Measurements from ENCODE around the gene ARHGEF40. TPM values are rescaled to one million over a fixed set of nuclear protein-coding genes. Genes with fewer than 3 reads are reported as not detected.
"Not testable (repeated sequence)": the region's sequence is repeated elsewhere in the genome, so short reads cannot be mapped to it uniquely, and the experiment has no call there.

Gene ARHGEF40
- polyA plus RNA-seq, 1 donor from 2014 or later, result not detected

DNA sequence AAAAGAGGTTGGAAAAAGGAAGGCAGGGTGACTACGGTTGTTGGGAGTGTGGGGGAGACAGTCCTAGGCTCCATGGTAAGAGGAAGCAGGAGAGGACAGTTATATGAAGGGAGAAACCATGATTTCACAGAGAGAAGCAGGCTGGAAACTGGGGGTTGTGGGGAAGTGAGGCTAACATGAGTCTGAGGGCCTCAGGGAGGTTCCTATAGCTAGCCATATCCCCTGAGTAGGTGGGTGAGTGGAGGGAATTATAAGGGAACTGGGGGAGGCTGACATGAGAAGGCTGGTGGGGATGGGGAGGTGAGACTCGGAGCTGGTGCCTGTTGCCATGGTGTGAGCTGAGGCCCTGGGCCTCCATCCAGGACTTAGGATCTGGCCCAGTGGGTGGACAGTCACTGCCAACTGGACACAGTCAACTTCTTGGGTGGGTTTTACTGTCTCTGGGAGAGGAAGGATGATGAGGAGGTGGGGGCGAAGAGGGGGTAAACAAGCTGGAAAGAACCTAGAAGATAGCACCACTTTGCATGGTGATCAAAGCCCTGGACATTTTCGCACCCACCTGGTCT is 36.9 kb upstream of the ARHGEF40 start:
- Mint-ChIP-seq H3K27me3 (peaks cover 8% of the 10 kb centered on the region), H3K27ac (no peak overlapping the region), H3K4me1 (peaks cover 0 to 2% (median 0%) of the 10 kb centered on the region in 3 donors)

DNA sequence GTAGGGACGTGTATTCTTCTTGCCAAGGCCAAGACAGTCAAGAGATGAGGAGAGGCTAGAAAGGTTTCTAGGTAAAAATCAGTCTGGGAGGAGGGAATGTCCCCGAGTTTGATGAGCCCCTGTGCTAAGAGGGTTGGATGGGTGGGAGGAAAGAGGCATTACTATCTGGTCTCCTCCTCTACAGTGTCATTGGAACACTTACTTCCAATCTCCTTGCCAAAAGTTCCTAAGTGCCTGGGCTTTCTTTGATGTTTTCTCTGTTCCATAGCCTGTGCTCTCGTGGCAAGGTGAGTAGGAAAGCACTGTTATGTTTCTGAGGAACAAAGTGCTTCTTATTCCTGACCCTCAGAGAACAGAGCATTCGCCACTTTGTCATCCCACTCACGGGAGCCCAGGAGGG is 35.4 kb upstream of the ARHGEF40 start, which contains the start of gene RNASE13:
TSS of gene RNASE13 (minus strand) at position 101 of the 400 bp plus-strand sequence. CDS start 519 bp downstream, outside the sequence.
- Mint-ChIP-seq H3K36me3 (no peaks in the 10 kb centered on the region), H3K27me3 (peaks cover 8% of the 10 kb centered on the region), H3K4me1 (peaks cover 0 to 2% (median 0%) of the 10 kb centered on the region in 3 donors), H3K4me3 (no peak within 1 kb of the TSS), H3K9me3 (no peaks in the 10 kb centered on the region), H3K27ac (no peak within 1 kb of the TSS)

More for the DNA sequence above, 36.9 kb upstream of the ARHGEF40 start:
- Mint-ChIP-seq H3K36me3 (no peaks in the 10 kb centered on the region), H3K9me3 (no peaks in the 10 kb centered on the region), H3K4me3 (no peak overlapping the region)

GRCh38 chr14:21036751-21037150 is 33.4 kb upstream of the ARHGEF40 start:
- H3K4me1 Mint-ChIP-seq, result peaks cover 0 to 2% (median 0%) of the 10 kb centered on the region in 3 donors
- H3K4me3 Mint-ChIP-seq, result no peak overlapping the region
- peaks cover 10% of the 10 kb centered on the region for H3K27me3 Mint-ChIP-seq
- H3K9me3 Mint-ChIP-seq, result no peaks in the 10 kb centered on the region
- H3K27ac Mint-ChIP-seq, result no peak overlapping the region
- no peaks in the 10 kb centered on the region for H3K36me3 Mint-ChIP-seq

- H3K9me3 Mint-ChIP-seq, result no peaks in the 10 kb centered on the region
- peaks cover 10% of the 10 kb centered on the region for H3K27me3 Mint-ChIP-seq
- no peak overlapping the region for H3K4me3 Mint-ChIP-seq
- peaks cover 0 to 2% (median 0%) of the 10 kb centered on the region in 3 donors for H3K4me1 Mint-ChIP-seq
- no peaks in the 10 kb centered on the region for H3K36me3 Mint-ChIP-seq
- H3K27ac Mint-ChIP-seq, result no peak overlapping the region
Observed at GRCh38 chr14:21037156-21037555, 32.9 kb upstream of the ARHGEF40 start.

DNA sequence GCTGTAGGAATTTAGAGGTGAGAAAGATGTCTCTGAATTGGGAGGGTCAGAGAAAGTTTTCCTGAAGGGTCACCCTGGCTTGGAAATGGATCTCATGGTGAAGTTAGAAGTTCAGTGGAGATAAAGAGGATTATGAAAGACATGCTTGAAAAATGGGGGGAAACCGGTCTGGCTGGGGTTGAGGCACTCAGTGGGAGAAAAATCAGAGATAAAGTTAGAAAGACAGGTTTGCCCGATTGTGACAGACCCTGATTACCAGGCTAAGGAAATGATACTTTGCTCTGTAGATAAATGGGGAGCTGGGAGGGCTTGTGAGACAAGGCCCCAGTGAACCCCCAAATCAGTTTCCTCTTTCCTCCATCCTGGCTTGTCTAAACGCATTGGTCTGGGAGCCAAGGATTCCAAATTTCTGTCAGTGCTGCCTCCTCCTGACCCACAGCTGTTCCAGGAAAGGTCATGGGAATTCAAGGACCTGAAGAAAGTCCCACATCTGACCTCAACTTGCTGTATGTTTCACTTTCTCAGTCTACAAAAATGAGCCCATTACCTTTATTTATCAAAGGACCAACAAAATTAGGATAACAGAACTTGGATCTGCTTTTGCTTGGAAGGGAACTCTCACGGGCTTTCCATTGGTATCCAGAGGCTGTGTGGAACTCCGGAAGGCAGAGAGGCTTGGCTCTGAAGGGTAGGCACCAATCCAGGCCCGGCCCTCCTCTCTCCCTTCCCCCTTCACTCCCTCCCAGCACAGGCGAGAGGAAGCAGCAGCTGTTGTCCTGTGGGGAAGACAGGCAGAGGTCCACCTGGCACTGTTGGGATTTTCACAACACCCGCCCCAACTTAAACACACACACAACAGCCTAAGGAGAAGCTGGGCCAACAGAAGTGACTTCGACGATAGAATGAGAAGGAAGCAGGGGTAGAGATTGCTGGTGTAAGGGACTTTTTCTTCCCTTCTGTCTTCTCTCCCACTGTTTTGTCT is 31.4 kb upstream of the ARHGEF40 start:
- peaks cover 3% of the 10 kb centered on the region for H3K36me3 Mint-ChIP-seq
- H3K27ac Mint-ChIP-seq, result no peak overlapping the region
- peaks cover 6% of the 10 kb centered on the region for H3K27me3 Mint-ChIP-seq
- peaks cover 0 to 2% (median 0%) of the 10 kb centered on the region in 3 donors for H3K4me1 Mint-ChIP-seq
- H3K9me3 Mint-ChIP-seq, result no peaks in the 10 kb centered on the region
- H3K4me3 Mint-ChIP-seq, result no peak overlapping the region

GRCh38 chr14:21039585-21040369 is 30.3 kb upstream of the ARHGEF40 start:
- H3K4me1 Mint-ChIP-seq, result peaks cover 0 to 2% (median 0%) of the 10 kb centered on the region in 3 donors
- no peak overlapping the region for H3K4me3 Mint-ChIP-seq
- H3K9me3 Mint-ChIP-seq, result no peaks in the 10 kb centered on the region
- H3K36me3 Mint-ChIP-seq, result peaks cover 3% of the 10 kb centered on the region
- peaks cover 11% of the 10 kb centered on the region for H3K27me3 Mint-ChIP-seq
- H3K27ac Mint-ChIP-seq, result no peak overlapping the region

- no peak overlapping the region for H3K4me3 Mint-ChIP-seq
- H3K9me3 Mint-ChIP-seq, result no peaks in the 10 kb centered on the region
- peaks cover 3% of the 10 kb centered on the region for H3K36me3 Mint-ChIP-seq
- peaks cover 14% of the 10 kb centered on the region for H3K27me3 Mint-ChIP-seq
- no peak overlapping the region for H3K27ac Mint-ChIP-seq
- peaks cover 0 to 2% (median 0%) of the 10 kb centered on the region in 3 donors for H3K4me1 Mint-ChIP-seq
Observed at GRCh38 chr14:21040370-21040925, 29.7 kb upstream of the ARHGEF40 start.

- H3K9me3 Mint-ChIP-seq, H3K27ac Mint-ChIP-seq, H3K4me1 Mint-ChIP-seq, H3K36me3 Mint-ChIP-seq, H3K4me3 Mint-ChIP-seq: not testable (repeated sequence)
- H3K27me3 Mint-ChIP-seq, result peaks cover 14% of the 10 kb centered on the region
Observed at GRCh38 chr14:21040941-21041340, 29.2 kb upstream of the ARHGEF40 start.

DNA sequence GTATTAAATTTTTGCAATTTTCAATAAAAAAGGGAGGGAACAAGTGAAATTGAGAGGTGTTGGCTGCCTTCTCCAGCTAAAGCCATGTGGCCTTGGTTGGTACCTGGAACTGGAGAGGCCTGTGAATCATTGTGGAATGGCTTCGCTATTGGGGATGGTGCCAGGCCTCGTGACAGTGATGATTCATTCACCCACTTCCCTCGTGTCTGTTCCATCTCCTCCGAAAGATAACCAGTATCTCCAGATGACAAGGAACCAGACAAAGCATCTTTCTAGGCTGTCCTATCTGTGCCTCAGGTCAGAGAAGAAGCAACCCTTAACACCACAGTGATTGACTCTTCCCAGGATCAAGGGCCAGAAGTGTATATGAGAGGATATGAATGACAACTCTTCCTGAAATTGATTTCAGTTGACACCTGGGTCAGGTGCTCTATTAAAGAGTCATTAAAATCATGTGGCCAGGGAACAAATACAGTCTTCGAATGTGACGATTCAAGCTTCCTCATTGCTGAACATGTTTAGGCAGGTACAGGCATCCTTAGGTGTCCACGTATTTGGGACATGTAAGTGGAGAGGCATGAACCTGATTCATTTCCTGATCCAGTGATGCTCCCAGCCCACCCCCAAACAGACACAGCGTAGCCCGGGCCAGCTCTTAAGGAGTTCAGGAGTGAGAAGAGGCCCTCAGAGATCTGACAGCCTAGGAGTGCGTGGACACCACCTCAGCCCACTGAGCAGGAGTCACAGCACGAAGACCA is 28.2 kb upstream of the ARHGEF40 start, which contains the start of gene RNASE7:
TSS of gene RNASE7 (plus strand) at position 687 of the 758 bp plus-strand sequence. CDS start 631 bp downstream, outside the sequence.
- no peak within 1 kb of the TSS for H3K4me3 Mint-ChIP-seq
- no peaks in the 10 kb centered on the region for H3K9me3 Mint-ChIP-seq
- H3K27me3 Mint-ChIP-seq, result peaks cover 15% of the 10 kb centered on the region
- H3K36me3 Mint-ChIP-seq, result peaks cover 3% of the 10 kb centered on the region
- no peak within 1 kb of the TSS for H3K27ac Mint-ChIP-seq
- peaks cover 0 to 2% (median 0%) of the 10 kb centered on the region in 3 donors for H3K4me1 Mint-ChIP-seq

GRCh38 chr14:21042918-21043317 is 27.2 kb upstream of the ARHGEF40 start:
- Mint-ChIP-seq H3K27me3 (peaks cover 15% of the 10 kb centered on the region), H3K27ac (no peak overlapping the region), H3K4me3 (no peak overlapping the region), H3K4me1 (no peaks in the 10 kb centered on the region), H3K9me3 (no peaks in the 10 kb centered on the region), H3K36me3 (peaks cover 3% of the 10 kb centered on the region)

GRCh38 chr14:21043387-21043973 is 26.6 kb upstream of the ARHGEF40 start:
- Mint-ChIP-seq H3K9me3 (no peaks in the 10 kb centered on the region), H3K27ac (no peak overlapping the region), H3K27me3 (peaks cover 15% of the 10 kb centered on the region), H3K4me1 (no peaks in the 10 kb centered on the region), H3K4me3 (no peak overlapping the region), H3K36me3 (peaks cover 3% of the 10 kb centered on the region)

GRCh38 chr14:21043974-21044618 is 26.0 kb upstream of the ARHGEF40 start:
- no peaks in the 10 kb centered on the region for H3K9me3 Mint-ChIP-seq
- H3K27ac Mint-ChIP-seq, result no peak overlapping the region
- H3K4me3 Mint-ChIP-seq, result no peak overlapping the region
- no peaks in the 10 kb centered on the region for H3K4me1 Mint-ChIP-seq
- peaks cover 15% of the 10 kb centered on the region for H3K27me3 Mint-ChIP-seq
- H3K36me3 Mint-ChIP-seq, result peaks cover 3% of the 10 kb centered on the region

DNA sequence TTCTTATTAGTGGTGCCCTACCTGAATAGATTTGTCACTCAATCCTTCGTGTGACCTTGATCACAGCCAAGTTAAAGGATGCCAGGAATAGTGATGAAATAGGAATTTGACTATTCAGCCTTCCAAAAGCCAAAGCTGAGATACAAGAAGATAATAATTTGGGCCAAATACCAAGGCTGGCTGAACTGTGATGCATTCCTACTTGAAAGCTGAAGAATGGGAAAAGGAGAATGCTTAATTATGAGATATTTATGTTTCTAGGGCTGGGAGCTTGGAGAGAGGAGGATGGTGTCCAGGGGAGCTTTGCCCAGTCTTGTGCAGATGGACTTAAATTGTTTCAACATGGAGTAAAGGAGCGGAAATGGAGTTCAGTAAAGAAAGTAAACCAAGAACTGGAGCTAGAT is 22.7 kb upstream of the ARHGEF40 start:
- no peak overlapping the region for H3K4me3 Mint-ChIP-seq
- no peak overlapping the region for H3K27ac Mint-ChIP-seq
- H3K9me3 Mint-ChIP-seq, result no peaks in the 10 kb centered on the region
- H3K27me3 Mint-ChIP-seq, result peaks cover 15% of the 10 kb centered on the region
- H3K4me1 Mint-ChIP-seq, result no peaks in the 10 kb centered on the region
- peaks cover 2% of the 10 kb centered on the region for H3K36me3 Mint-ChIP-seq
